NCI-H1417 (cell line): ENCODE data around the gene CACNA1C.

Source experiments
- DNase-seq, 3 experiments: peaks; one replicate each; lab custom pipeline; 2025; lab: John Stamatoyannopoulos, UW

Gene CACNA1C

DNA sequence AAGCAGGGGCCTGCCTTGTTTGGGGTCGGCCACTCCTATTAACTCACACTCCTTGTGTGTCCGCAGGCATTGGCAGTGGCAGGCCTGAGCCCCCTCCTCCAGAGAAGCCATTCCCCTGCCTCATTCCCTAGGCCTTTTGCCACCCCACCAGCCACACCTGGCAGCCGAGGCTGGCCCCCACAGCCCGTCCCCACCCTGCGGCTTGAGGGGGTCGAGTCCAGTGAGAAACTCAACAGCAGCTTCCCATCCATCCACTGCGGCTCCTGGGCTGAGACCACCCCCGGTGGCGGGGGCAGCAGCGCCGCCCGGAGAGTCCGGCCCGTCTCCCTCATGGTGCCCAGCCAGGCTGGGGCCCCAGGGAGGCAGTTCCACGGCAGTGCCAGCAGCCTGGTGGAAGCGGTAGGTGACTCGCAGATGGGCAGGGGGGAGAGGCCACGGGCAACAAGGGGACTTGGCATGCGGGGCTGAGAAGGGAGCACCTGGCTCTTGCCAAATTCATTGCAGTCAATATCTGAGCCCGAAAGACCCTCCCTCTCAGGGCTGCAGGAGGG lies 635.7 kb downstream of the CACNA1C start:
- DNase-seq = no peak

DNA sequence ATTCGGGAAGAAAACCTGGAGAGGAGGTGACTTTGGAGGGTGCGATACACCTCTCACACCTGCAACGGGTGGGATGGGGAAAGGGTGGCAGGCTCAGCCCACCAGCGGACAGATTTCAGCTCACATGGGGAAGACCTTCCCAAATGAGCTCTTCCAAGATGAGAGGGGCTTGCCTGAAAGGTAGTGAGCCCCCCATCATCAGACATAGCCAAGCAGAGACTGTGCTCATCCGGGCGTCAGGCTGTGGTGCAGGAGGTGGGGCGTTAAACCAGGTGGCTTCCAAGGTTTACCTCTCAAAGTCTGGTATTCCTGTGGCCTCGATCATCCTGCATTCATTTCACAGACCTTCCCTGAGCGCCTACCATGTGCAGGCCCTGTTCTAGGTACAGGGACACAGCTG lies 636.6 kb downstream of the CACNA1C start:
- no peak for DNase-seq

DNA sequence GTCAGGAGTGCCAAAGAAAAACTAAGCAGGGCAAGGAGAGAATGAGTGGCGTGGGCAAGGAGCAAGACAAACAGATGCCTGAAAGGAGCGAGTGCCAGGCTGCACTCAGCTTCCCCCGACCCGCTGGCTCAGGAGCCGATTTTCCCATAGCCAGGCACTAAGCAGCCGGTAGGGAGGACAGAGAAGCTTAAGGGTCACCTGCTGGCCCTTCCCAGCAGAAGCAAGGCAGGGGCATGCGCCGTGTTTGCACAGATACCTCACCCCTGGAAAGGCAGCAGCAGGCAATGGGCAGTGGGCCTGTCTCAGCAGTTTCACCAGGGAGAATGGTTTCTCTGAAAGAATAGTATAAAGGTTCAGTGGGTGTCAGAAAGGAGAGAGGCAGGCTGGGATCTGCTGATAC lies 637.1 kb downstream of the CACNA1C start:
- DNase-seq = no peak

DNA sequence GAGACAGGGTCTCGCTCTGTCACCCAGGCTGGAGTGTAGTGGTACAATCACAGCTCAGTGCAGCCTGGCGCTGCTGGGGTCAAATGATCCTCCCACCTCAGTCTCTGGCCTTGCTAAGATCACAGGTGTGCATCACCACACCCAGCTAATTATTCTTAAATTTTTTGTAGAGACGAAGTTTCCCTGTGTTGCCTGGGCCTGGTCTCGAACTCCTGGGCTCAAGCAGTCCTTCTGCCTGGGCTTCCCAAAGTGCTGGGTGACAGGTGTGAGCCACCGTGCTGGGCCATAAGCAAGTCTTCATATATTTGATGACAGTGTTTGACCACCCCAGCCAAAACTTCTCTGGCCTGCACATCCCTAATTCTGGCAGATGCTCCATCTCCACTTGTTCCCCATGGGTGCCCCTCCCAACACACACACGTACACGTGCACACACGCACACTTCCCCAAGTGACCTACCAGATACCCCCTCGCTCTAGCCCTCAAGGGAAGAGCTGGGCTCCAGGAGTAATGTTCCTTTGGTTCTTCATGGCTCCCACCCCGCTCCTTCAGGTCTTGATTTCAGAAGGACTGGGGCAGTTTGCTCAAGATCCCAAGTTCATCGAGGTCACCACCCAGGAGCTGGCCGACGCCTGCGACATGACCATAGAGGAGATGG lies 637.7 kb downstream of the CACNA1C start:
- DNase-seq = no peak

DNA sequence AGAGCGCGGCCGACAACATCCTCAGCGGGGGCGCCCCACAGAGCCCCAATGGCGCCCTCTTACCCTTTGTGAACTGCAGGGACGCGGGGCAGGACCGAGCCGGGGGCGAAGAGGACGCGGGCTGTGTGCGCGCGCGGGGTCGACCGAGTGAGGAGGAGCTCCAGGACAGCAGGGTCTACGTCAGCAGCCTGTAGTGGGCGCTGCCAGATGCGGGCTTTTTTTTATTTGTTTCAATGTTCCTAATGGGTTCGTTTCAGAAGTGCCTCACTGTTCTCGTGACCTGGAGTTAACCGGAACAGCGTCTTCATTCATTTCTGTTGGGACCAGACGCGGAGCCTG lies 638.2 kb downstream of the CACNA1C start:
- peak; percentile 26 to 49 (median 40) for DNase-seq

DNA sequence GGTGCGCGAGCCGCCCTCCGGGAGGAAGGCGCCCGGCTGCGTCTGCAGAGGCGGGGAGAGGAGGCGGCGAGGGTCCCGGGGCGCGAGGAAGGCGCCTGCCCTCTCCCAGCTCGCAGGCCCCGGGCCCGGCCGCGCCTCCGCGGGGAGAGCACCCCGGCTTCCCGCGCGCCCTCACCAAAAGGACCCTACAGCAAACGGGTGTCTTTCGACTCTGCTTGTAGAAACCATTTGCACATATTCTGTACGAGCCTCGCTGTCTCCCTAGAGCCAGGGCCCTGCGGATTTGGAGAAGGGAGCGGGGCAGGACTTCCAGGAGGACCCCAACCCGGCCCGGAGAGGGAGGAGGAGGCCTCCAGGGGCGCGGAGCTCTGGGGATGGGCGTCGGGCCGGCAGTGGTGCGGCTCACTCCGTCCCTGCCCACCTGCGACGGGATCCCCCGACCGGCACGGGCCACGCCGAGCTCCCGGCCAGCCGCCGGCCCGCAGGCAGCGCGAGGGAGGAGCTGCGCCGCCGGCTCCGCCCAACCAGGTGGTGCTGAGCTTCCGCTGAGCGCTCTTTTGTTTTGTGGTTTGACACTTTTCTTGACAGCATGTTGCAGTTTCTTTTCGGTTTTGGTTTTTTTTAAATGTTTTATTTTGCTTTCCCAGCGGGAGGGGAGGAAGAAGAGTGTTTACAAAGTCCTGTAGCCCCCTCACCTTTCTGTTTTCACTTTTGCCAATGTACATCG lies 638.7 kb downstream of the CACNA1C start:
- peak; percentile 30 to 49 (median 43) for DNase-seq

DNA sequence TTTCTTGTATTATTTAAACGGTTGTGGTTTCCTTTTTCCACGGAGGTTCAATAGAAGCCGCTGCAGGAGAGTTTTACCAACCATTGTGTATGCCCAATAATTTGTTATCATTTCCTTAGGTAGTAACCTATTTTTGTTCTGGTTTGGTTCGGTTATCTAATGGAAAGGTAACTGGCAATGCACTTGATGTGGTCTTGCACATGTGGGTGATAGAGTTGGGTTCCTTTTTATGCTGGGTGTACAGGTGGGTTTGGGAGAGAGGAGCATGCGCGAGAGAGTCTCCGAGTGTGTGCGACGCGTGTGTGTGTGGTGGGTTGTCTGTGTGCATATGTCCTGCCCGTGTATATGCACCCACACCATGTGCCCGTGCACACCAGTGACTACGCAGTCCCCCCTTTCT lies 639.3 kb downstream of the CACNA1C start:
- peak in 1 of 3 experiments; percentile 43 for DNase-seq

DNA sequence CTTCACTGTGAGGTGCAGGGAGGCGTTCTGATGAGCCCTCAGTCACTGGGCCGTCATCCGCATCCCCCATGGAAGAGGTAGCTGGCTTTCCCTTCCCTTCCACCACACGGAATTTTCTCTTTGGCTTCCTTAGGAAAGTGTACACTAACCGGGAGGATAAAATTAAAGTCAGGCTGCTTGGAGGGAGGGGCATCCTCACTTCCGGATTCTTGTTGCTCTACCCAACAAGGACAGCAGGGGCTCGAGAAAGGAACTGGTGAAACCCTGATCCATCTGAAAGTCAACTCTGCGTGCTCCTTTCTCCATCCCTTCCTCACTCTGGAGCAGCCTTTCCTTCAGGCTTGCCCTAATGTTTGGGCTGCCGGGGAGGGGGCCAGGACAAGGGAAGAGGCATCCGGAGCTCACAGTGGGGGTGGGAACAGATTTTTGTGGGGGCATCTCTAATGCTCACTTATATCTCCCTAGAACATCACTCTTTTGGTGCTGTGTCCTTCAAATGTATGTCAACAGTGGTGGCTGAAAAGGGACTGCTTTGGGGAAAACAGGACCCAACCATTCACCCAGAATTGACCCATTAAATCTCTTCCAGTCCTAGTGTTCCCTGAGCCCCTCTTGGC lies 640.6 kb downstream of the CACNA1C start:
- DNase-seq = no peak

DNA sequence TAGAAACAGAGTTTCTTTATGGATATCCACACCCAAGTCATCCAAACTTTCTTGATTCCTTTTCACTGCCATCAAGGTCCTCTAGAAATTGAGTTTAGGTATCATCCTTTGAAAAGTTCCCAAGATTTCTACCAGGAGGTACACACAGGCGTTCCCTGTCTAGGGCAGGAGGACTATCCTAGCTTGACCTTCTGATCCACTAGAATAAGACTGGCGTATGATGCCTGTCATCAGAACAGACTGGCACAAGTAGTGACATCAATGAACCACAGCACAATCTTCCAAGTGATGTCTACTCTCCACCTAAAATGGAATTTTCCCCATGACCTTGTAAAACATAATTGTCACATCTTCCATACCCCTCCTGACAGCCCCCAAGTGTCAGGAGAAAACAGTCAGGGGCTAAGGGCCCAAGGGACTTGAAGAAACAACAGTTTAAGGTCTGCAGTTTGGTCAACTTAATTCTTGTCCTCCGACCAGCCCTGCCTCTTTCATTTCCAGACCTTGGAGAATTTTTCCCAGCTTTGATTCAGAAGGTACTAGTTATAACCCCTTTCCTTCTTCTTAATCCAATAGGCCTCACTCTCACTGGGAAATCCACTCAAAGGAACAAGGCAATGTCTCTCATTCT lies 641.3 kb downstream of the CACNA1C start:
- no peak for DNase-seq

DNA sequence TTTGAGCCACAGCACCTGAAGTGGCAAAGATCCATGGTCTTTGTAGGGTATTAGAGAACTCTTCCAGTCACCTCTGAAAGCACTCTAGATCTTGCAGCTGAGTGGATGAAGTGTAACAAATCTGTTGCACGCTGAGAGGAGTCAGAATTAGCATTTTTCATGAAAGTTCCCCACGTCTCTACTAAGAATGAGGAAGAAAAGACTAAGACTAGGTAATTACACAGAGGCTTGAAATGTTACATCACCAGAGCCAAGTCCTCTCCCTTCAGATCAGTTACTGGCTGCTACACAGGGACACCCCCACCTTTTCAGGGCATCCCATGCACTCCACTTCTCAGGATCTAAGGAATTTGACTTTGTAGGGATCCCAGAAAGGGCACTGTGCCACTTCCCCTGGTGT lies 643.3 kb downstream of the CACNA1C start:
- no peak for DNase-seq

DNA sequence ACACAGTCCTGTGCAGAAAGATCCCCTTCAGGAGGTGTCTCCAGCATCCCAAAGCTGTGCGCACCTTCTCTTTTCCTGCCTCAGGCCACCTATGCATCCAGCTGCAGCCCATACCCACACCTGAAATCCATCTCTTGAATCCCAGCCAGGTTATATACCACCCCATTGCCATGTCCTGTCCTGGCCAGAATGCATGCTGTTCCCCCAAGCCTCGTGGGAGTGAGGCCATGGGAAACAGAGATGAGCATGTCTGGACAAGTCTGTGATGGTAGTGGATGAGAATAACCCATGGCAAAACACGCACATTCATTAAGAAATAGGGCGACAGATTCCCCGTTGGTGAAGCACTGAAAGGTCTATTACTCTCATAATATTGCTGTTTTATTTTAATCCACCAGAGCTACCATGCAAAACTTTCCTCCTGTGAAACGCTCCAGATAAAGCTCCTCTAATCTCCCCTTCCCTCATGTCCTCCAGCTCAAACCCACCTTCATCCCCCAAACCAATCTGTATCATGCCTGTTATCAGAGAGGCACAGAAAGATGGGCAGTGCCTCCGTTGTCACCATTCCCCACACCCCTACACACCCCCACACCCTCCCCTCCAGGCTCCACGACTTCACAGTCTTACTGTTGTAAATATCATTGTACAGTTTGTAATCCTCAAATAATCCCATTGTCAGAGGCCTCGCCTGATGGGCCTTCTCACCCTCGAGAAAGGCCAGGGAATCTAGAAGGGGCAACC lies 644.4 kb downstream of the CACNA1C start:
- DNase-seq = no peak

DNA sequence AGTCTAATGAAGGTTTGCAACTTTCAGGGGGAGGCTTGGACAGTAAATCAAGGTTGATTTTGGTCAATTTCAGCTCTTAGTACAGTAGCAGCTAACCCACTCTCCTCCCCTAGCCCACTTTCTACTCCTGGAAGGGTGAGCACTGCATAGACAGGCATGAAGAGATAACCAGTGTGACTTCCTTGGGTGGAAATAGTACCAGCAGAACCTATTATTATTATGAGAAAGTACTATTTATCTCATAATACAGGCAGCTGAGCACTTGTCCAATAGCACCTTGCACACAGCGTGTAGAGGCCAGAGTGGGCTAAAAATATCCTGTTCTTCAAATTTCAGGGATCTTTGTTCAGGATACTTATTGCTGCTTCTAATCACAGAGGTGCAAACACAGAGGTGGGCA lies 645.8 kb downstream of the CACNA1C start:
- DNase-seq = no peak

DNA sequence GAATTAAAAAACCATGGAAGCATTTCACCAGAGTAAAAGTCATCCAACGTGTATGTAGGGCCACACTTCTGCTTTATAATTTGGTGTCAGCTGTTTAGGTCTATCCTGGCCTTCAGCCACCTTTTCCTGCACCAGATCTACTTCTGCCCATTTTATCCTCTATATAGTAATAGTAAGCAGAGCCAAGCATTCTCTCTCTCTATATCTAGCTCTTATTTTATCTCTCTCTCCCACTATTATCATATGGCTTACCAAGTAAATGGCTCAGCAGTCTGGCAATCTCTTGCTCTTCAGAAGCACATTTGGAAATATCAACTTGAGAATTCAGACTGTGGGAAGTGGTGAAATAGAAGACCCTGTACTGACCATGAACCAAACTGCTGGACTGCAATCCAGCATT lies 657.9 kb downstream of the CACNA1C start:
- DNase-seq = no peak

DNA sequence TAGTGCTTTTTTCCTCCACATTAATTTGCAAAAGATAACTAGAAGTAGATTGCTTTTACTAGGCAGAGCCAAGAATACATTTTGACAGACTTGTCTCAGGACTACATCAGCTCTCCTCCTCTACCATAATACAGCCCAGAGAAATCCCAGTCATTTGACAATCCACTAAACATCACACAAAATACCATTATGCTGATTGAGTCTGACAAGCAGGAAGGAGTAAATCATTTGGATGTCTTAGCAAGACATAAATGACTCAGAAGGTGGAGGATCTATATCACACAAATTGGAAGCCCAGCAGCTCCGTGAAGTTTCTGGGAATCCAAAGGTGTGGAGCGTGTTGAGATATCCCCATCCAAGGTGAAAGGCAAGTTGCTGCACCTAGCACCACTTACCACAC lies 666.6 kb downstream of the CACNA1C start:
- DNase-seq = no peak

DNA sequence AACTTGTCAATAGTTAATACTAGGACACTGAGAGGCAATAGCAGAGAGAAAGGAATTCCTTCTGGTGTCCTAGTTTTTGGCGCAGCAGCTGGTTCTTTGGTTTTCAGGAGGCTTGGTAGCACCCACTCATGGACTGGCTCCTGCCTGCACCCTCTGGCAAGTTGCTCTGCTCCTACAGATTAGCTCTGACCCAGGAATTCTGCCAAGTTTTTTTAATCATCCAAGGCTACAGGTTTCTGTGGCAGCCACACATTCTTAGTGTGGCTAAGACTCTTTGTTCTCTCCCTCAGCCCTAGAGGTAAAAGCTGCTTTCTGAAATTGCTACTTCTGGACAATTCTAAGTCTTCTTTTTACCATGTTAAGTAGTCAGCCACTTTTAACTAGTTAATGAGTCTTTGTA lies 670.0 kb downstream of the CACNA1C start:
- DNase-seq = no peak

DNA sequence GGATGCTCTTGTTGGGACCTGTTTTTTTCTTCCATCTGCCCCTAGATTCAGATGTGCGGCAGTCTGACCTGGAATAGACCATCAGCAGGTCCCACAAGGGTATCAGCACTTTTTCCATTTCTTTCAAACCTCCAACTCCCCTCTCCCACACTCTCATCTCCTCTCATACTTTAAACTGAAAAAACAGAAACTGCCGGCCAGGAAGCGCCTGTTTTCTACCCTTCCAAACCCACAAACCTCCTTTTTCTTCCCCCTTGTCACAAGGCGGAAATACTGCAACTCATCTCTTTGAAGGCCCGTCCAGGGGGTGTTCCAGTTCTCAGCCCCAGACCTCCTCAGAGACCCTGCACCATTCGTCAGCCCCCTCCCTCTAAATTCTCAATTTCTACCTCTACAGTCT lies 679.5 kb downstream of the CACNA1C start:
- no peak for DNase-seq

DNA sequence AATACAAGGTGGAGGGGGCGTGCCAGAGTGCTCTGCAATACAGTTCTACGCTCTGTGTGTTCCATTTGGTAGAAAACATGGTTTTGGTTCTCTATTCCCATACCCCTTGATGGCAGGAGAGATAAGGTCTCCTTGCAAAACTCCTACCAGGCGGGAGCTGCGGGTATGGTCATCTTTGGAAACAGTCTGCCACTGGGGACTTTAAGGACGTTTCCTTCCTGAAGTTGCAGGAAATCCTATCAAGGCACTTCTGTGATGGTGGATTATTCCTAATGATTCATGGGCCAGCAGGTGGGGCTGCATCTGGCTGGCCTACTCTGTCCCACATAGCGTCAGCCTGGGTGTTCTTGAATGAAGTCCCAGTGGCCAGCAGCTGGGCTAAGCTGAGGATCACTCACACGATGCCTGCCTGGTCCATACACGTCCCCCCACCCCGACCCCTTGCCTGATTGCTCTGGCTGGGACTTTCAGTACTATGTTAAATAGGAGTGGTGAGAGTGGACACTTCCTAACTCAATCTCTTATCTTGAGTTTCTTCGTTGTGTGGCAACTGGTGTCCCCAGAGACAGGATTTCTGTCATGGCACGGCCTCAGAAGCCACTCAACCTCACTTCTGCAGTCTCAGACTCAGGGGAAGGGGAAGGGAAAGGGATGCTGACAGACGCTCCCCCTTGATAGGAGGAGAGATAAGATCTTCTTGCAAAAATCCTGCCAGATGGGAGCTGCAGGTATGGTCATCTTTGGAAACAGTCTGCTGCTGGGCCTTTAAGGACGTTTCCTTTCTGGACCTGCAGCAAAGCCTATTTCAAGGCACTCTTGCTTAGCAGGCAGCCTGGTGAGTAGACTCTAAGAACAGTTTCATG lies 680.9 kb downstream of the CACNA1C start:
- DNase-seq = no peak

DNA sequence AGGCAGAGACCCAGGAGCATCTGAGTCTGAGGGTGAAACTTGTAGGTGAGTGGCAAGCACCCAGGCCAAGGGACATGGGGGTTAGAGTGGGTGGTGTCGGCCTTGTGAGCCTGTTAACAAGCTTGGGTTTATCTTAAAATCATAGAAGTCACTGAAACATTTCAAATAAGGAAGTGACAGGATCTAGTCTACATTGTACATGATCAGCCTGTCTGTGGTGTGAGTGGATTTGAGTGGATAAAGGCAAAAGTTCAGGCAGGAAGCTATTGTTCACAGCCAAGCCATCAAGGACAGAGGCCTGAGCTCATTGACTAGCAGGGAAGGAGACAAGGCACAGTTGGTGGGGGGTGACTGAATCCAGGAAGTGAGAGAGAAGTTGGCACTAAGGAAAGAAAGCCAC lies 682.6 kb downstream of the CACNA1C start:
- no peak for DNase-seq

DNA sequence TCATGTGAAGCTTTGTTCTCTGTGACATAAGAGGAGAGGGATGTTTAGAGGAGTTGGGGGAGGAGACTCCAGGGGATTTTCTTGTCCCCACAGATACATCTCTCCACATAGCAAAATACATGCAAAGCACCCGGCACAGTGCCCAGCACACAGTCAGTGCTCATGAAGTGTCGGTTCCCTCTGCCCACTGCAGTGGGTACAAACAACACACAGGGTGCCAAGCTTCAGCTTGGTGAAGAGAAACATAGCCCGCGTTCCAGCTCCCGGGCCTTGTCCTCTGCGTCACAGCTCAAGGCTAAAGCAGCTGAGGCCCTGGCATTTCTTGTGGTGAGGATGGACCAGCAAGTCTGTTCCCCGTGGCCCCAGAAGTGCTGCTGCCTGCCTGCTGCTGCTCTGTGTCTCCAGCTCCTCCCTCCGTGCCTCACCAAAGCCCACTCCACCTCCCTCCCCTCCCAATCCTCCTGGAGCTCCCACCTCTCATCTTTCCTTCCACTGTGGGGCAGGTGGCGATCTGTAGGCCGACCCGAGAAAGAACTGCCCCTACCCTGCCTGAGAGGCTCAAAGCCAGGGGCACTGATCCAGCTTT lies 685.0 kb downstream of the CACNA1C start:
- no peak for DNase-seq

DNA sequence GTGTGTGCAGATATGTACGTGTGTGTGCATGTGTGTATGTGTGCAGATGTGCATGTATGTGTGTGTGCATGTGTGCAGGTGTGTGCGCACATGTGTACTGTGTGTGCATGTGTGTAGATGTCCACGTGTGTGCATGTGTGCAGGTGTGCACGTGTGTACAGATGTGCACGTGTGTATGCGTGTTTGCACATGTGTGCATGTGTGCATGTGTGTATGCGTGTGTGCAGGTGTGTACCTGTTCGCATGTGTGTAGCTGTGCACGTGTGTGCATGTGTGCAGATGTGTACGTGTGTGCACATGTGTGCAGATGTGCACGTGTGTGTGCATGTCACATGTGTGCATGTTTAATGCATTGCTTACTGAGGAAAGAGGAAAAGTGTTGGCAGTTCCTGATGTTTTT lies 686.3 kb downstream of the CACNA1C start:
- no peak for DNase-seq
